ENCODE results near the gene MYH16.
"Not testable (repeated sequence)": the region's sequence is repeated elsewhere in the genome, so short reads cannot be mapped to it uniquely, and the experiment has no call there.

DNA sequence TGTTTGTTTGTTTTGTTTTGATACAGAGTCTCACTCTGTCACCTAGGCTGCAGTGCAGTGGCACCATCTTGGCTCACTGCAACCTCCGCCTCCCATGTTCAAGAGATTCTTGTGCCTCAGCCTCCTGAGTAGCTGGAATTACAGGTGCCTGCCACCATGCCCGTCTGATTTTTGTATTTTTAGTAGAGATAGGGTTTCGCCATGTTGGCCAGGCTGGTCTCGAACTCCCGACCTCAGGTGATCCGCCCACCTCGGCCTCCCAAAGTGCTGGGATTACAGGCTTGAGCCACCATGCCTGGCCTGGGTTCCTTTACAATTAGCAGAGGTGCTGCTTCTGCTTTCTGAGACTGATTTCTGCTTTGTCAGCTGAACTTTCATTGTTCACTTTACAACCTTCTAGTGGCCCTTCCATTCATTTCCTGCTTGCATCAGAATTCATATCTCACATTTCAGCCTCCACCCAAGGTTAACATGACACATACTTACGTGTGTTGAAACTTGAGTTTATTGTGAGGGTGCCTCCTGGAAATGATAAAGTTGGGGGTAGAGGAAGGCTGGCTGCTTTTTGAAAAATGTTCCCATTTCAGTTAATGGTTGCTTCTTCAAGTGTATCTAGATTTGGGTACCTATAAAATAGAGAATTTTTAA, 57.8 kb downstream of the MYH16 start:
- TF ChIP-seq CTCF, POLR2A (IDR thresholded peaks at IDR 0.05): not testable (repeated sequence)

All from body of pancreas (tissue), 4 donors.